ENCODE results near the gene ATG13.

Gene ATG13

GRCh38 chr11:46643986-46644385 lies 26.6 kb downstream of the ATG13 start:
- TF ChIP-seq SPI1 (IDR thresholded peaks at IDR 0.05; ENCODE audit: borderline replicate concordance, low read depth), result no peak
- TF ChIP-seq GABPA (IDR thresholded peaks at IDR 0.05; ENCODE audit: low read depth), result no peak
- no peak for TF ChIP-seq POLR2AphosphoS5 (IDR thresholded peaks at IDR 0.05; ENCODE audit: low read depth)
- no peak for TF ChIP-seq CTCF (IDR thresholded peaks at IDR 0.05; ENCODE audit: insufficient read depth, low read length)
- no peak for TF ChIP-seq REST (IDR thresholded peaks at IDR 0.05; ENCODE audit: insufficient replicate concordance, low read depth)
- Histone ChIP-seq H3K4me3 (replicated peaks; ENCODE audit: insufficient read depth, low read length) (no peak overlapping the region), H3K27ac (replicated peaks) (no peak overlapping the region), H3K27me3 (ENCODE audit: insufficient read depth, poor library complexity, severe bottlenecking) (no peaks in the 10 kb centered on the region)
- DNase-seq (ENCODE audit: low read depth in 1 of 2, low spot score in 1 of 2), result no peak

- Histone ChIP-seq H3K27ac (replicated peaks) (no peak overlapping the region), H3K27me3 (ENCODE audit: insufficient read depth, poor library complexity, severe bottlenecking) (no peaks in the 10 kb centered on the region), H3K4me3 (replicated peaks; ENCODE audit: insufficient read depth, low read length) (no peak overlapping the region)
- DNase-seq (ENCODE audit: low read depth in 1 of 2, low spot score in 1 of 2), result no peak
- no peak for TF ChIP-seq CTCF (IDR thresholded peaks at IDR 0.05; ENCODE audit: insufficient read depth, low read length)
- TF ChIP-seq SPI1 (IDR thresholded peaks at IDR 0.05; ENCODE audit: borderline replicate concordance, low read depth), result no peak
- no peak for TF ChIP-seq GABPA (IDR thresholded peaks at IDR 0.05; ENCODE audit: low read depth)
- TF ChIP-seq POLR2AphosphoS5 (IDR thresholded peaks at IDR 0.05; ENCODE audit: low read depth), result no peak
- TF ChIP-seq REST (IDR thresholded peaks at IDR 0.05; ENCODE audit: insufficient replicate concordance, low read depth), result no peak
Measured at GRCh38 chr11:46649180-46649738, 31.9 kb downstream of the ATG13 start.

- DNase-seq (ENCODE audit: low read depth in 1 of 2, low spot score in 1 of 2), result no peak
- TF ChIP-seq SPI1 (IDR thresholded peaks at IDR 0.05; ENCODE audit: borderline replicate concordance, low read depth), result no peak
- TF ChIP-seq REST (IDR thresholded peaks at IDR 0.05; ENCODE audit: insufficient replicate concordance, low read depth), result no peak
- no peak for TF ChIP-seq CTCF (IDR thresholded peaks at IDR 0.05; ENCODE audit: insufficient read depth, low read length)
- no peak for TF ChIP-seq POLR2AphosphoS5 (IDR thresholded peaks at IDR 0.05; ENCODE audit: low read depth)
- no peak for TF ChIP-seq GABPA (IDR thresholded peaks at IDR 0.05; ENCODE audit: low read depth)
- Histone ChIP-seq H3K4me3 (replicated peaks; ENCODE audit: insufficient read depth, low read length) (no peak overlapping the region), H3K27me3 (ENCODE audit: insufficient read depth, poor library complexity, severe bottlenecking) (no peaks in the 10 kb centered on the region), H3K27ac (replicated peaks) (no peak overlapping the region)
Measured at GRCh38 chr11:46655631-46656030, 38.3 kb downstream of the ATG13 start.
